ENCODE measurements around the gene SHE.
"Not testable (repeated sequence)": the region's sequence is repeated elsewhere in the genome, so short reads cannot be mapped to it uniquely, and the experiment has no call there.

The SHE gene

DNA sequence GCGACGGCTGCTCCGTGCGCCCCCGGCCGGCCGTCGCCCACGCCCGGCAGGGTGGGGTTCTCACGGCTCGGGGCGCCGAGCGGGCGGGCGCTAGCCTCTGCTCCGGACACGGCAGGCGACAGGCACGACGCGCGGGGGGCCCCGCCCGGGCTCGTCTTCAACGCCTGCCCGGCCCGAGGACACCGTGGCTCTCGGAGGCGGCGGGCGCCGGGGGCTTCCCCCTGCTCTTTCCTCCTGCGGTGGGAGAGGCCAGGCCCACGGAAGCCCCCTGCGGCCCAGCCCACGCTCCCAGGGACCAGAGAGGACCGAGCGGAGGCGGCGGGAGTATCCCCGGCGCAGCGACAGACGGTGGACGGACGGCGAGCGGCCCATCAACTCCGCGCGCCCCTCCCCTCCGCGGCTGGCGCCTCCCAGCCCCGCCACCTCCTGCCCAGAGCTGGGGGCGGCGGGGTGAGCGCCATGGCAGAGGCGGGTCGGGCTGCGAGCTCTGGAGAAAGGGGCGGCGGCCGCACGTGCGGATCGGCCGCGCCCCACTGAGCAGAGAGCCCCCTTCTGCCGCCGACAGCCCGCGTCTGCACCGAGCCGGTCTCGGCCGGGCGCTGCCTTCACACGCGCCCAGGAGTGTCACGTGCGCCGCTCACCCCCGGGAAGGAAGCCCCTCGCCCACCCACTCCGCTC lies at the start of gene SHE, which contains the start of gene TDRD10:
SHE (minus strand) TSS at position 347 of the 678 bp plus-strand sequence. CDS start 386 bp downstream, outside the sequence.
TDRD10 (plus strand) TSS at position 154 of the 678 bp plus-strand sequence. CDS start 4,685 bp downstream, outside the sequence.
- no peak for DNase-seq (ENCODE audit: low read depth)

DNA sequence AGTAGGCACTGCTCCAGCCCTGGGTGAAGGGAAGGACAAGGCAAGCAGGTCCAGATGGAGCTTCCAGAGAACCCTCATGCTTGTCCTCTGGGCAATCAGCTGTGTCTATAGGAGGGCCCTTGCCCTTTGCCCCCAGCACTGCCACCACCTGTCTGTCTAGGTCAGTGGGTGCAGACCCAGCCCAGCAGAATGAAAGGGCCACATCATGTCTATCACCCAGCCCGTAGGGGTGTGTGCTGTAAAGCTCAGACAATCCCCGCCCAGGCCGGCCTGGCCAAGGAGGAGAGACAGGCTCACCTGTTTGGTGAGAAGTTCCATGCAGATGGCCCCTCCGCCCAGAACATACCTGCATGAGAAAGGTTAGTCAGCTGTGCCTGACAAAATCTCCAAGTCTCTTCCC lies 49.3 kb upstream of the SHE start:
- no peak for DNase-seq (ENCODE audit: low read depth)

DNA sequence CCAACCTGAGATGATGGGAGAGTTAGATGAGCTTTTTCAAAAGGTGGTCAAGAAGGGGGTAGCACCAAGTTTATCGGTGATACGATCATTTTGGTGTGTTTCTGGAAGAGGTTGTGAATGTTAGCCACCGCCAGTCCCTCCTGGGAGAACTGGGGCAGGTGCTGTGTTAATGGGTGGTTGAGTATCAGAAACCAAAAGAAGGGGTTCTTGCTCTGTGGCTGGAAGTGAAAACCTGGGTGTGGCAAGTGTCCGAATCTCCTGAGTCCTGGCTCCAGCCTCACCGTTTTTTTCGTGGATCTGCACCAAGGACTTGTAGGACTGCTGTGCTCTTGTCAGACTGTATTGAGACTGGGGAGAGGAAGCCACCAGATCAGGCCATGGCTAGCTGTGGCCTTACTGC lies 48.4 kb upstream of the SHE start:
- DNase-seq (ENCODE audit: low read depth) = no peak

DNA sequence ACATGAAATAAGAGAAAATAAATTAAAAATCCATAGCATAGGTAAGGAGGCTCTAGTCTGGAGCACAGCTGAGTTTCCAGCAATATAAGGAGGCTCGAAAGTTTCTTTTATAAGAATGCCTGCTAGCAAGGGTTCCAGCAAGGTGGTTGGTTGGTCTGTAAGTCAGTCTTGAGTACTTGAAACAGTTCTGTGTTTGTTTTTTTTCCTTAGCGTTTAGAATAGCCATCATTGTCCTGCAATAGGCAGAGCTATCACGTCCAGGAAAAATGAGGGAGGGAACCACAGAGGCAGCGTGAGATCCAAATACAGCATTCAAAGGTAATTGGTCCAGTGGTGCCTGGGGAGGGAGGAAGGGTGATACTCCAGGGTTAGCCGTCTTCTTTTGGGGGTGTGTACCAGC lies 47.9 kb upstream of the SHE start:
- no peak for DNase-seq (ENCODE audit: low read depth)

DNA sequence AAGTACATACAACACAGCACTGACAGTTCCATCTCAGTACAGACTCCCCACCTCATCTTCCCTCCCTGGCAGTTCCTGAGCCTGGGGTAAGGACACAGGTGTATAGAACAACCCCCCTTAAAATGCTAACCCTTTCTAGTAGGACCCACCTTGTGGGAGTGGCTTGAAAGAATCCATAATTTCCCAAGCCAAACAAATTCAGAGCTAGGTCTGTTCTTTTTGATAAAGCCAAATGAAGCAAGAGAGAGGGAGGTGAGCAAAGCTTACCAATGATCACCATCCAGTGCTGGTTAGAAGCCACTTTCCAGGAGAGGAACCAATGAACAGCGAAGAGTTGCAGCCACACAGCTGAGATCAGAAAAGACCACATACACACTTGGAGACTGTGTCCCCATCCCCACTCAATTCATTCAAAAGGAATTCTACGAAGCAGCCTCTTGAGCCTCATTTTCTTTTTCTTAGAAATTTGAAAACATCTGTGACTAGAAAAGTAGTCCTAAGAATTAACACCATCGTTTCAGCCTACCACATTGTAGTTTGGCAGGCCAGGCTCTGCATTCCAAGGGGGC lies 47.1 kb upstream of the SHE start:
- no peak for DNase-seq (ENCODE audit: low read depth)

DNA sequence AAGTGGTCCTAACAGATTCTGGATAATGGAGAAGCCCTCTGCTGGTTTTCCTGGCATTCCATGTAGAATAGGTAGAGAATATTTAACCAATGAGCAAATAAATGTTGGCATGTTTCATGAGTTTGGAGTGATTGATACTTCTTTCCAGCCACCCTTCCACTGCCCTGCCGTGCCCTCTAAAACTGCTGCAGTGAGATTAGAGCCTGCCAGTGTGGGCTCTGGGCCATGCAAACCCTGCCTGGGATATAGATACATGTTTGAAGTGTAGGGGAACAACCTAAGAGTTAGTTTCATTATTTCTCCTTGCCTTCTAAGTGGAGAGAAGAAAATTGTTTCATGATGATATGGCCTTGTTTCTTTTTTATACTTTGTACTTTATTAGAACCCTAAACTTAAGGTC lies 45.8 kb upstream of the SHE start:
- DNase-seq (ENCODE audit: low read depth) = no peak

DNA sequence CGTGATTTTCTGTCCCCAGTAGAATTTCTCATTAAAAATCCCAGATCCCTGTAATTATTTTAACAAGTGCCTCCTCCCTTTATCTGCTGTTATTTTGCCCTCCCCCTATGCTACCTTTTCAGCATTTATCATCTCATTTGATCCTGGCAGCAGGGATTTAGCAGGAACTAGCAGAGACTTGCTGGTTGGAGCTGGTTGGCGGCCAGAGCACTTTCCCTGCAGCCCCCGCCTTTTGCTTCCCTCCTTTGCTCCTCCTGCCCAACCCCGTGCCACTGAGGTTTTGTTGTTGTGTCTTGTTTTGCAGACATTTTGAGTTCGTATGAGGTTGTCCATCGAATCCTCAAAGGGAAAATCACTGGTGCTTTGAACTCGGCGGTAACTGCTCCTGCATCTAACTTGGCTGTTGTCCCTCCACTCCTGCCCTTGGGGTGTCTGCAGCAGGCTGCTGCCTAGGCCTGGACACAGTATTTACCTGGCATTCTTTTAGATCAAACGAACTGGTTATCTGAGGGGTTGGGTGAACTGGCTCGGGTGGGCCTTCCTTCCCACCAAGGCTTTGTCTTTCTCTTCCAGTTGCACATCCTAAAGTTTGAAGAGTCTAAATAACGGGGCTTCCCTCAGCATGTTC lies 45.0 kb upstream of the SHE start:
- DNase-seq (ENCODE audit: low read depth) = no peak

DNA sequence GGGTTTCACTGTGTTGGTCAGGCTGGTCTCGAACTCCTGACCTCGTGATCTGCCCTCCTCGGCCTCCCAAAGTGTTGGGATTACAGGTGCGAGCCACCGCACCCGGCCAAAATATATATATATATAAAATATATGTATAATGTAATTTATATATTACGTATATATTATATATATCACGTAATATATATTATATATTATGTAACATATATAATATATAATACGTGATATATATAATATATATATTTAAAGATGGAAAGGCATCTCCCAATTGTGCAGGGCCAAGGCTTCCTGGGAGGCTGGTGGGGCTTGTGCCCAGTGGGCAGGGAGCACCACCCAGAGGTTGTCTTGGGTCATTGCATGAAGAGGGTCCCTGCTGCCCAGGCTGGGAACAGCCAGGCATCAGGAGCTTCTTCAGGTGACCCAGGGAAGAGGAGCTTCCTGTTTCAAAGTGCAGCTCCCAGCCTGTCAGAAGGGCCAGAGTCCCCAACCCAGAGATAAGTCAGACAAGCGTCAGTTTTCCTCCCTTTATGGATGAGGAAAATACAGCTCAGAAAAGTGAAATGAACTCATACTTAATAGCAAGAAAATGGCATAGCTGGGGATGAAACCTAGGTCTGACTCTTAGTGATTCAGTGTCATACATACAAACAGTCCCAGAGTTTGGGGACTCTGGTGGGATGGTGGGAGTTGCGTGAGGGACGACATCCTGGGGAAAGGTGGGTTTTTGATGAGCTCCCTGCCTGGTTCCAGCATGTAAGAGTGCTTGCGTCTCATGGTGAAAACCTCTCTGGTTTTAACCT lies 44.3 kb upstream of the SHE start:
- peak; percentile 25 for DNase-seq (ENCODE audit: low read depth)

DNA sequence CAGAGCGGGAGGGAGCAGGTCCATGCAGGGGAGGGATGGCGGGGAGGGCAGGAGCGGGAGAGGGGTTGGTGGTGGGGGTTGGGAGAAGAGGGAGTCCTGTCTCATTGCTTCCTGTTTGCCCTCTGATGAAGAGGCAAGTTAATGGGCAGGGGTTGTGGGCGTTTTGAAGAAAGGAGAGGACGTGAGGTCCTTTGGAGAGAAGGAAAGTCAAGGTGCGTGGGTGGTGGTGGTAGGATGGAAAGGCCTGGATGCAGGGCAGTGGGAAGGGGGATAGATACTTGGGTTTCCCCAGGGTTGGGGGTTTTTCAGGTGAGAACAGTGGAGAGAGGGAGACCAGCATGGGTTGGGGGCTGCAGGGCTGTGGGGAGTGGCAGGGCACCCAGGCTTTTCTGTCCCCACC lies 39.0 kb upstream of the SHE start:
- DNase-seq (ENCODE audit: low read depth) = no peak

DNA sequence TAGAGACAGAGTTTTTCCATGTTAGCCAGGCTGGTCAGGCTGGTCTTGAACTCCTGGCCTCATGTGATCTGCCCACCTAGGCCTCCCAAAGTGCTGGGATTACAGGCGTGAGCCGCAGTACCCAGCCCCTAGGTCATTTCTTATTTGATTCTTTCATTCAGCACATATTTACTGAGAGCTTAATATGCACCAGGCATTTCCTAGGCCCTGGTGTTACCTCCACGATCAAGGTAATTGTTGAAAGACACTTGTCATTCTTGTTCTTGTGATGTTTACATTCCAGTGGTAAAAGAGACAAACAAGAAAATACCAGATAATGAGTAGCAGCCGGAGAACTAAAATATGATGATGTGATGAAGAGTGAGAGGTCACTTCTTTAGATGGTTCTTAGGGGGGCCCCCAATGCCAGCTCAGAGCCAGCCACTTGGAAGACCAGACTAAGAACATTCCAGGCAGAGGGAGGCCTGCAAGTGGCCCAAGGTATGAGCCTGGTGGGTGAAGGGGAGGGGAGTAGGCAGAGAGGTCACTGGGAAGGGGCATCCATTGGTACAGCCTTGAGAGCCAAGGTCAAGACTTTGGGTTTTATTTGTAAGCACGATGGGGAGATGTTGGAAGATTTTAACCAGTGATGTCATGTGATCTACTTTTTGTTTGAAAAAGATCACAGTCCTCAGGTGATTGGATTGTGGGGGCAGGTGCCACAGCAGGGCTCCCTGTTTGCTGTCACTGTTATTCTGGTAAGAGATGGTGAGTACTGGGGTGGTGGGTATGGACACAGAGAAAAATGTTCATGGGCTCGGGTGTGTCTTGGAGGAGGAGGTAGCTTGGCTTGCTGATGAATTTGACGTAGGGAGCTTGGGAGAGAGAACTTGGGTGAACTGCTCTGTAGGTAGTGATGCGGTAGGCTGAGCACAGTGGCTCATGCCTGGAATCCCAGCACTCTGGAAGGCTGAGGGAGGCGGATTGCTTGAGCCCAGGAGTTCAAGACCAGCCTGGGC lies 37.6 kb upstream of the SHE start:
- DNase-seq (ENCODE audit: low read depth) = no peak

DNA sequence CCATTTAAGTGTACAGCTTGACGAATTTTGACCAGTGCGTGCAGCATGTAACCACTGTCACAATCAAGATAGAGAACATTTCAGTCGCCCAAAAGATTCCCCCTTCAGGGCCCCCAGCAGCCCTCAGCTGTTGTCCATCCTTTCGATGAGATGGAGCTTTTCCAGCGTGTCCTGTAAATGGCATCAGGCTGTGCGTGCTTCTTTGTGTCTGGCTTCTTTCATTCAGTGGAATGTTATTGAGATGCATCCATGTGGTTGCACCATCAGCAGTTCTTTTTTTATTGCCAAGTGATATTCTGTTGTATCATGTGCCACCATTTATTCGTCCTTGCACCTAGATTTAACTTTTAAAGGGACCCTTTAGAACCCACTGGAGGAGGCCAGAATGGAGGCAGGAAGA lies 34.4 kb upstream of the SHE start:
- no peak for DNase-seq (ENCODE audit: low read depth)

DNA sequence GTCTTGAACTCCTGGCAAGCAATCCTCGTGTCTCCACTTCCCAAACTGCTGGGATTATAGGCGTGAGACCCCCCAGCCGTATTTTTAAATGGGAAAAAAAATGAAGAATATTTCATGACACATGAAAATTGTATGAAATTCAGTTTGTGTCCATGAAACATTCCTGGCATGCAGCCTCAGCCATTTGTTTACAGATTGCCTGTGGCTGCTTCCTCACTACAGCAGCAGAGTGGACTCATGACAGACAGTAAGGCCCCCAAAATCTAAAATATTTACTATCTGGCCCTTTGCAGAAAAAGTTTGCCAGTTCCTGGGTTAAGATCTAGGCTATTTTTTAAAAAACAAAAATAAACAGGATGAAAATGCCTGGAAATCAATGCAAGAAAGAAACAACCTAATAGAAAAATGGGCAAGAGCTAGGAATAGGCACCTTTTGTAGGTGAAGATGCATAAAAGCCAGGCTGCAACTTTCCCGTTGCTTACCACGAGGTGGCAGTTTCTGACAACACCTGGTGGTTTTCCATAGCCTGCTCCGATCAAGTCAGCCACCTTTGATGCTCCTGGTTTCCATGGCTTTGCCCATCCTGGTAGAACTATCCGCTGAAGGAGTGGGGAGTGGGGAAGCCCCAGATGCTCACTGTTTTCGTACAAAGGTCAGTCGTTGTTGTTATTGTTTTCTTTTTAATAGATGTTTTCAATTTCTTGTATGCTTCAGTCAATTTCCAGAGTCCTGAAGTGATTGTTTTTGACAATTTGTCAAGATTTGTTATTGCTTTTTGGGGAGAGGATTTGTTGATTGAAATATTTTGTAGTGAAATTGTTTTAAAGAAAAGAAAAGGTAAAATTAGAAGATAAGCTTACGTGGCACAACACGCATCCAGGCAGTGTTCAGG lies 32.0 kb upstream of the SHE start:
- DNase-seq (ENCODE audit: low read depth) = no peak

DNA sequence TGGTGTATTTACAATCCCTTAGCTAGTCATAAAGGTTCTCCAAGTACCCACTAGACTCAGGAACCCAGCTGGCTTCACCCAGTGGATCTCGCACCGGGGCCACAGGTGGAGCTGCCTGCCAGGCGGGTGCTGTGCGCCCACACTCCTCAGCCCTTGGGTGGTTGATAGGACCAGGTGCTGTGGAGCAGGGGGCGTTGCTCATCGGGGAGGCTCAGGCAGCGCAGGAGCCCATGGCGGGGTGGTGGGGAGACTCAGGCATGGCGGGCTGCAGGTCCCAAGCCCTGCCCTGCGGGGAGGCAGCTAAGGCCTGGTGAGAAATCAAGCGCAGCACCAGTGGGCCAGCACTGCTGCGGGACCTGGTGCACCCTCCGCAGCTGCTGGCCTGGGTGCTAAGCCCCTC lies 29.7 kb upstream of the SHE start:
- DNase-seq (ENCODE audit: low read depth) = not testable (repeated sequence)

DNA sequence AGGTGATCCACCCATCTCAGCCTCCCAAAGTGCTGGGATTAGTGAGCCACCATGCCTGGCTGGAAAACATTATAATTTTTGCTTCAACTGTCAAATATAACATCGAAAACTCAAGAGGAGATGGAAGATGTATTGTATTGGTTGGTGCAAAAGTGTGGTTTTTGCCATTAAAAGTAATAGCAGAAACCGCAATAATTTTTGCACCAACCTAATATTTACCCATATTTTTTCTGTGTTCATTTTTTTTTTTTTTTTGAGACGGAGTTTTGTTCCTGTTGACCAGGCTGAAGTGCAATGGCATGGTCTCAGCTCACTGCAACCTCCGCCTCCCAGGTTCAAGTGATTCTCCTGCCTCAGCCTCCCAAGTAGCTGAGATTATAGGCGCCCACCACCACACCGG lies 27.1 kb upstream of the SHE start:
- no peak for DNase-seq (ENCODE audit: low read depth)

DNA sequence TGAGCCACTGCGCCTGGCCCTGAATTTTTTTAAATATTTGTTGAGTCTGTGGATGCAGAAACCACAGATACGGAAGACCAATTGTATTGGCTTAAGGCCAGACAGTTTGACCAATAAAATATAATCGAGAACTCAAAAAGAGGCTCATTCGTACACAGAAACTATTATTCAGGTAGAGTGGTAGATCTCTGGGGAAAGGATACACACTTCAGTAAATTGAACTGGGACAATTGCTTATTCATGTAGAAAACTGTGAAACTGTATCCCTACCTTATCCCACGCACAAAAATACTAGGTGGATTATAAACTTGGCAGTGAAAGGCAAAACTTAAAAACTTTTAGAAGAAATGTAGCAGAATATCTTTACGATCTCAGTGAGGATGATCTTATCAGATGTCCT lies 25.0 kb upstream of the SHE start:
- DNase-seq (ENCODE audit: low read depth) = no peak

DNA sequence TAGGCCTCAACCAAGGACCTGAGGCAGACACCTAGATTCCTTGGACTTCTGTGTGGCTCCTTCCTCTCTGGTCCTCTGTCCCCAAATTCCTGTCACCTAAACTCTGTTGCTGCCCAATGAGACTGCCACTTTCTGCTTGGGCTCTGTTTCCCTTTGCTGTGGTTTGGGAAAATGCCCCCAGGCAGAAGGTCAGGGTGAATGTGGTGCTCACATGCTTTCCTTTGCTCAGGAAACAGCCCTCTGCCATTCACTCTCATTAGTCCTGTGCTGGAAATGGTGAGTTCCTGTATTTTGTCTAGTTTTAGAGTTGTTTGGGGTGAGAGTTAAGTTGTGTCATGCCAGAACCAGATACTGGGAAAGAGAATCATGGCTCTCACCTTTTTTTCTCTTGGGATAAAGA lies 22.7 kb upstream of the SHE start:
- DNase-seq (ENCODE audit: low read depth) = no peak

DNA sequence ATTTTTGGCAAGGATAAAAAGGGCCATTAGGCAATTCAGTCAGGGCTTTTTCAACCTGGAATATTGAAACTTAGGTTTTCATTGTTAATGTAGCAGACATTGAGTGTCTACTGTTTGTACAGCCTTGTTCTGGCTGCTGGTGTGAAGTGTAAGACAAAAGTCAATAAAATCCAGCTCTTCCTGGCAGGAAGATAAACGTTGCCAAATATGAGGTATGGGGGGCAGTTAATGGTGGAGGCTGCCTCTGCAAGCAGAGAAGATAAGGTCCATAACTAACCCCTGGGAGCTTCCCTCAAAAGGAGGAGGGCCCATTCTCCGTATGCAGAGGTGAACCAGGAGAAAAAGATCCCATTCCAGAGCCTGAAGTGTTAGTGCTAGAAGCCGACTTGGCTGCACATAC lies 19.5 kb upstream of the SHE start:
- no peak for DNase-seq (ENCODE audit: low read depth)

DNA sequence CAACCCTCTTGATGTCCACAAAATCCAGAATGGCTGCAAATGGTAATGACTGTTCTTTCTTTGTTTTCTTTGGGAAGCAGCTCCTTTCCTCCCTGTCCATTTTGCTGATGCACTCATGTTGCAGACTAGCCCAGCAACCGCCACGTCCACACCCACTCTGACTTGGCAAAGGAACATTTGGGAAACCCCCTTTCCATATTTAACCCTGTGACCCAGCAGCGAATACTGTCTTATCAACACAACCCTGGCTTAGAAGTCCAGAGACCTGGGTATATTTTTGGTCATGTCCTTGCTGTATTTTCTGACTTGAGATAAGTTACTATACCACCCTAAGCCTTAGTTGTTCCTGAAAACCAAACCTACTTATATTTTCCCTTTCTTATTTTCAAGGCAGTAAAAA lies 18.1 kb upstream of the SHE start:
- no peak for DNase-seq (ENCODE audit: low read depth)

DNA sequence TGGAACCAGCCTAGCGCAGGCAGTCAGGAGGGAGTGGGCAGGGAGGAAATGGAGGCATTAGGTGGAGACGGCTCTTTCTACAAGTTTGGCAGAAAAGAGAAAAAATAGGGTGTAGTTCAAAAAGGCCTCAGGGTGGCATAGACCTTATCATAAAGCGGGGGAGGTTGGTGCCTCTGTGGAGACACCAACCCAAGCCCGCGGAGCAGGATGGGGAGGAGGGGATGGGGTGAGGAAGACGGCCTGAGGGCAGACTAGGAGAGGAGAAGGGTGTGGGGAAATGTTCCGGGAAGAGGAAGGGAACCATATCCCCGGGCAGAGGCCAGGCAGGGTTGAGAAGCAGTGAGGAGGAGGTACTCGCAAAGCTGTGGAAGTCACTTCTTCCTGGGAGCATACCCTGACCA lies 17.4 kb upstream of the SHE start:
- no peak for DNase-seq (ENCODE audit: low read depth)

DNA sequence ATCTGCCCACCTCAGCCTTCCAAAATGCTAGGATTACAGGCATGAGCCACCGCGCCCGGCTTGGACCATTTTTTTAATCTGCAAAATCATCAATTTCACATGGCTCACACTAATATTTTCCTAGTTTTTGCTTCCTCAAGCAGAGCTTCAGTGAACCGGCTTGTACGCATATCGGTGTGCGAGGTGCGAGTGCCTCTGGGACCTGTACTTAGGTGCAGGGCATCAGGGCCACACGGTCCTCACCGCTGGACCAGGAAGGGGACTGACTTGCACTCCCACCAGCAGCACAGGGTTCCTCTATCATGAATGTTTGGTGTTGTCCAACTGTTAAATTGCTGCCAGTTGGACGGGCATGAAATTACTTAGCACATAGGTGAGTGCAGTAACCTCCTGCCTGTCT lies 15.4 kb upstream of the SHE start:
- no peak for DNase-seq (ENCODE audit: low read depth)

Data from activated T-cell treated with anti-CD3 and anti-CD28 coated beads for 24 hours (primary cell).